SH-SY5Y (cell line): Measurements from ENCODE around the gene ZNF565.

Experiments
- GATA2 ChIP-seq: IDR thresholded peaks from 2 replicates; pipeline ENCODE4 v1.6.1; 2011; ENCODE audit warnings: mild to moderate bottlenecking, low read depth, low read length
- GATA3 ChIP-seq: IDR thresholded peaks from 2 replicates; pipeline ENCODE4 v1.6.1; 2011; ENCODE audit warnings: low read depth, mild to moderate bottlenecking, low read length, moderate library complexity

- TF ChIP-seq GATA2, result no peak
- no peak for TF ChIP-seq GATA3
Measured at GRCh38 chr19:36198119-36198518, 16.3 kb downstream of the ZNF565 start.
